ENCODE measurements around the gene KDM2A.

The KDM2A gene

GRCh38 chr11:67301313-67301921 lies 182.4 kb downstream of the KDM2A start:
- no peak for DNase-seq (ENCODE audit: low read depth in 2 of 2)

DNA sequence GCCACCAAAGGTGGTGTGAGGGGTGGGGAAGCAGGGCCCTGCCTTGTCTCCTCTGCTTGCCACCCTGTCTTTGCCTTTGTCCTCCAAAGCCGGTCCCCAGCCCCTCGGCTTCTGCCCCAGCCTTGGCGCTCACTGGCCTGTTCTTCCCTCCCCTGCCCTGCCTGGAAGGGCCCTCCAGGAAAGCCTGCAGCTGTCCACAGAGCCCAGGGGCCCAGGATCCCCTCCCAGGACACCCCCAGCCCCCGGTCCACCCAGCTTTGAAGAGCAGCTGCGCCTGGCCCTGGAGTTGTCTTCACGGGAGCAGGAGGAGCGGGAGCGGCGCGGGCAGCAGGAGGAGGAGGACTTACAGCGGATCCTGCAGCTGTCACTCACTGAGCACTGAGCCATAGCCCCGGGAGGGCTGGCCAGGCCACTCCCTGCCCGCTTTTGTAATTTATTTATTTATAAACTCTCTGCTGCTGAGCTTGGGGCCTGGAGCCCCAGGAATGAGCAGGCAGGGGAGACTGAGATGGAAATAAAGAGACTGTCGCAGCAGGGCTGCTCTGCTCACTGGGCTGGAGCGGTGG lies 183.0 kb downstream of the KDM2A start:
- DNase-seq (ENCODE audit: low read depth in 2 of 2): no peak

GRCh38 chr11:67302571-67303131 lies 183.6 kb downstream of the KDM2A start:
- DNase-seq (ENCODE audit: low read depth in 2 of 2): no peak

DNA sequence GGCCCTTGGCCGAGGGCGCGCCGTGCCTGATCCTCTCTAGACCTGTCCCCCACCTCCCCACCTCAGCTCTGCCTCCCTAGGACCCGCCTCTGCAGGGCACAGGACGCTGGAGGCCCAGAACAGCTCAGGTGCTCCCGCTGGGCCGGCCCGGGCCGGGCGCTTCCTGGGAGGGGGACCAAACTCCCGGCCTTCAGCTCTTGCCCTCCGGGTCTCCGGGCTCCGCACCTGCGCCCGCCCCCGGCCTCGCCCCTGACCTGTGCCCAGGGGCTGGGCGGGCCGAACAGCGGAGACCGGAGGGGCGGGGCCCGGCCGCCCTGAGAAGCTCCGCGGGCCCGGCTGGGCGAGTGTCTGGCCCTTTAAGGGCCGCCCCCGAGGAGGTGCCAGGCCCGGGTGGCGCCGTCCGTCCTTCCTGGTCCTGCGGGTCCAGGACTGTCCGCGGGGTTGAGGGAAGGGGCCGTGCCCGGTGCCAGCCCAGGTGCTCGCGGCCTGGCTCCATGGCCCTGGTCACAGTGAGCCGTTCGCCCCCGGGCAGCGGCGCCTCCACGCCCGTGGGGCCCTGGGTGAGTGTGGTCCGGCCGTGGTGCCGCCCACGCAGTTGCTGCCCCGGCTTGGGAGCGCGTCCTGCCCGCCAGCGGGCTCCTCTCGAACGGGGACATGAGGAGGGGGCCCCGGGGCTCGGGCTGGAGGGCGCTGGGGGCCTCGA lies 184.2 kb downstream of the KDM2A start, which contains the start of gene SSH3:
Gene SSH3, plus strand, starts transcription at position 399 of the 703 bp plus-strand sequence. Its CDS starts 96 bp downstream, at position 495.
- no peak for DNase-seq (ENCODE audit: low read depth in 2 of 2)

DNA sequence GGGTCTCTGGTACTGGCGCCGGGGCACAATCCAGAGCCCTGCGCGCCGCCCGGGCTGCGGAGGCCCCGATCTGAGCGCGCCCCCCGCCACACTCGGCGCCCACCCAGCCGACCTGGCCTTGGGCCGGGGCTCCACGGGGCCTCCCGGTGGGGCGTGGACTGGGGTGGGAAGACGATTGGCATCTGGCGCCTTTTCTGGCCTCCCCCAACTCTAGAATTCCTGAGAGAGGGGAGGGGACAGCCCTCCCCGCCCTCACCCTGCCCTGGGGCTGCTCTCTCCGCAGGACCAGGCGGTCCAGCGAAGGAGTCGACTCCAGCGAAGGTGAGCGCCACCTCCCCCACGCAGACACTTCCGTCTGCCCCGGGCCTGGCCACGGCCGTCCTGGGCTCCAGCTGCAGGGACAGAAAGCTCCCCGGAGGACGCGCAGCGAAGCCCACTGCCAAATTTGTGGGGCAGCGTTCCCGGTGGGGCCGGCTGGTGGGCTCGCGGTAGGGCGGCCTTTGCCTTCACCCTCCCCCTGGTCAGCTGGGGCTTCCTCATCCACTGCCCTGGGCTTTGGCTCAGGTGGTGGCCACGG lies 184.9 kb downstream of the KDM2A start:
- no peak for DNase-seq (ENCODE audit: low read depth in 2 of 2)

DNA sequence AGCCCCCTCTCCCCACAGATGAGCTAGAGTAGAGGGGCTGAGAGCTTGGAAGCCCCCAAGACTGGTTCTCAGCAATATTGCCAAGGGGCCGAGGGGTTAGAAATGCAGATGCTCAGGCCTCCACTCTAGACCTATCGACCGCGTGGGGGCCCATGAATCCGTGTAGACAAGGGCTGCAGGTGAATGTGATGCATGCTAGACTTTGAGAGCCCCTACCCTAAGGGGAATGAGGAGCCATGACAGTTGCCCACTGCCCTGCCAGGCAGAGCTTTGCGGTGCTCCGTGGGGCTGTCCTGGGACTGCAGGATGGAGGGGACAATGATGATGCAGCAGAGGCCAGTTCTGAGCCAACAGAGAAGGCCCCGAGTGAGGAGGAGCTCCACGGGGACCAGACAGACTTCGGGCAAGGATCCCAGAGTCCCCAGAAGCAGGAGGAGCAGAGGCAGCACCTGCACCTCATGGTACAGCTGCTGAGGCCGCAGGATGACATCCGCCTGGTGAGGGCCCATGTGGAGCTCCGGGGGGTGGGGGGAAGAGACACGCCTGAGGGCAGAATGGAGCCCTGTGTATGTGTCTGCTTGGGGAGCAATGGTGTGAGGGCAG lies 185.5 kb downstream of the KDM2A start:
- no peak for DNase-seq (ENCODE audit: low read depth in 2 of 2)

DNA sequence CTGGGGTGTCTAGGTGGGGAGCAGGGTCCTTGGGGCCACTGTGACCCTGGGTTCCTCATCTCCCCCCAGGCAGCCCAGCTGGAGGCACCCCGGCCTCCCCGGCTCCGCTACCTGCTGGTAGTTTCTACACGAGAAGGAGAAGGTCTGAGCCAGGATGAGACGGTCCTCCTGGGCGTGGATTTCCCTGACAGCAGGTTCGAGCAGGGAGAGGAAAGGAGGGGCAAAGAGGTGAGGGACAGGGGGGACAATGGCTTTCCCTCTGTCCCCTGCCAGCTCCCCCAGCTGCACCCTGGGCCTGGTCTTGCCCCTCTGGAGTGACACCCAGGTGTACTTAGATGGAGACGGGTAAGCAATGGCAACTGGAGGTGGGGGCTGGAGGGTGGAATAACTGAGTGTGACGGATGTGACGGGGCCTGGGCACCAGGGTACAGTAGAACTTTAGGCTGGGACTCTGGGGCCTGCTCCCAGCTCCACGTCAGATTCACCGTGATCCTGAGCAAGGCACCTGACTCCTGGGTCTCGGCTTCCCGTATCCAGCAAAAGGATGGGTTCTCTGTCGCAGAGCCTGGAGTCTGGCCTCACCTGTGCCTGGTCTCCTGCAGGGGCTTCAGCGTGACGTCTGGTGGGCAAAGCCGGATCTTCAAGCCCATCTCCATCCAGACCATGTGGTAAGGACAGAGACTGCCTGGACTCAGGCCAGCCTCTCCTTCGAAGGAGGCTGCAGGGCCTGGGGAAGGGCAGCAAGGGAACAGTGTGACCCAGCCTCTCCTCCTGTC lies 187.9 kb downstream of the KDM2A start:
- DNase-seq (ENCODE audit: low read depth in 2 of 2): no peak

DNA sequence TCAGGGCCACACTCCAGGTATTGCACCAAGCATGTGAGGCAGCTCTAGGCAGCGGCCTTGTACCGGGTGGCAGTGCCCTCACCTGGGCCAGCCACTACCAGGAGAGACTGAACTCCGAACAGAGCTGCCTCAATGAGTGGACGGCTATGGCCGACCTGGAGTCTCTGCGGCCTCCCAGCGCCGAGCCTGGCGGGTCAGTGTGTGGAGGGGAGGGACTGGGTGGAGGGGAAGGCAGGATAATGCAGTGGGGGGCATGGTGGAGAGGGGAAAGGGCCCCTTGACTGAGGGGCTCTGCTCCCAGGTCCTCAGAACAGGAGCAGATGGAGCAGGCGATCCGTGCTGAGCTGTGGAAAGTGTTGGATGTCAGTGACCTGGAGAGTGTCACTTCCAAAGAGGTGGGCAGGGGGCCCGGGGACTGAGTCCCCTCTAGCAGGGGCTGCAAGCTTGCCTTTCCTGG lies 188.5 kb downstream of the KDM2A start:
- DNase-seq (ENCODE audit: low read depth in 2 of 2): no peak

Data from stimulated activated CD4-positive, alpha-beta T cell treated with anti-CD3 and anti-CD28 coated beads, Interleukin-1b, Interleukin-23, amount 100 ng/mL, for 1 hour (primary cell).